HepG2 (cell line): ENCODE measurements around the gene PDIA5. TPM values are rescaled to one million over a fixed set of nuclear protein-coding genes. Genes with fewer than 3 reads are reported as not detected.

Experiments used
- ARID3A ChIP-seq: IDR thresholded peaks from 2 replicates; pipeline ENCODE4 v1.6.1; 2012; ENCODE audit warnings: low read depth, low read length, improper control_type of control experiment
- ARID4A ChIP-seq: sonication (generic); formaldehyde crosslinking; IDR thresholded peaks from 2 replicates; pipeline ENCODE4 v1.5.0; 2020; ENCODE audit warnings: mild to moderate bottlenecking, missing genetic modification reagents, borderline replicate concordance
- BCLAF1 ChIP-seq: fragments of 450-650 bp; IDR thresholded peaks from 2 replicates; pipeline ENCODE4 v1.6.1; 2017; ENCODE audit warnings: mild to moderate bottlenecking
- CSRNP2 ChIP-seq: sonication (generic); formaldehyde crosslinking; conservative IDR thresholded peaks from 2 replicates; pipeline ENCODE4 v1.8.0; 2022; ENCODE audit warnings: low read depth, missing genetic modification reagents
- PRDM15 ChIP-seq: sonication (generic); formaldehyde crosslinking; IDR thresholded peaks from 2 replicates; pipeline ENCODE4 v1.4.0; 2020; ENCODE audit warnings: missing genetic modification reagents
- SRY ChIP-seq: sonication (generic); formaldehyde crosslinking; IDR thresholded peaks from 2 replicates; pipeline ENCODE4 v1.8.0; 2022; ENCODE audit warnings: mild to moderate bottlenecking, missing genetic modification reagents
- ZNF354B ChIP-seq: sonication (generic); formaldehyde crosslinking; IDR thresholded peaks from 2 replicates; pipeline ENCODE4 v1.8.0; 2022; ENCODE audit warnings: mild to moderate bottlenecking, missing genetic modification reagents
- polyA plus RNA-seq, 8 experiments: library from polyadenylated mRNA; depleted of rRNA in 3 of 8; stranded (reverse) in 7 of 8; unstranded in 1 of 8; fragments of >200 nt; fragmentation: Illumina TruSeq in 4 of 8; extraction: Trizol in 4 of 8; gene quantifications; 2 replicates each; pipeline versions ENCODE4 v1.2.1 to v1.2.3, GENCODE V29; 2011 to 2016; ENCODE audit warnings: low read depth in 4 of 8, missing spikeins in 1 of 8, mixed read lengths in 1 of 8; ENCODE audit not compliant: insufficient read depth in 1 of 8
- total RNA-seq, 5 experiments: library from RNA; depleted of rRNA; stranded (reverse); fragments of >200 nt; fragmentation: Illumina TruSeq; extraction: Trizol; gene quantifications; 2 replicates each; pipeline ENCODE4 v1.2.3, GENCODE V29; 2016; ENCODE audit warnings: low read depth in 1 of 5

Gene PDIA5
- total and polyA plus RNA-seq, 2 of the 13 experiments (the other 11 are each of a cell fraction or from before 2014, with no cell fraction given), result 51.3 to 74.3 TPM

GRCh38 chr3:123027292-123028232 is 39.3 kb upstream of the PDIA5 start, which contains the start of gene SEMA5B (continued):
- peak; percentile 36; the same call in 1 of the 2 replicates for TF ChIP-seq ARID4A (CRISPR knock-in tag)
- TF ChIP-seq SRY (CRISPR knock-in tag), result 0 out of 2 replicates have a peak, but pooled peaks have one; percentile 28
- 0 out of 2 replicates have a peak, but pooled peaks have one; percentile 23 for TF ChIP-seq PRDM15
- TF ChIP-seq BCLAF1, result no peak
- no peak for TF ChIP-seq ARID3A
- TF ChIP-seq ZNF354B (CRISPR knock-in tag), result no peak
- no peak for TF ChIP-seq CSRNP2 (CRISPR knock-in tag)
